ENCODE data around the gene TOGARAM2.

Gene TOGARAM2

GRCh38 chr2:28981016-28981441, at the start of gene TOGARAM2:
TSS of gene TOGARAM2 (plus strand) at chr2:28981298. CDS start at chr2:28994835, 13,537 bp downstream.
- DNase-seq, result peak; percentile 22

DNA sequence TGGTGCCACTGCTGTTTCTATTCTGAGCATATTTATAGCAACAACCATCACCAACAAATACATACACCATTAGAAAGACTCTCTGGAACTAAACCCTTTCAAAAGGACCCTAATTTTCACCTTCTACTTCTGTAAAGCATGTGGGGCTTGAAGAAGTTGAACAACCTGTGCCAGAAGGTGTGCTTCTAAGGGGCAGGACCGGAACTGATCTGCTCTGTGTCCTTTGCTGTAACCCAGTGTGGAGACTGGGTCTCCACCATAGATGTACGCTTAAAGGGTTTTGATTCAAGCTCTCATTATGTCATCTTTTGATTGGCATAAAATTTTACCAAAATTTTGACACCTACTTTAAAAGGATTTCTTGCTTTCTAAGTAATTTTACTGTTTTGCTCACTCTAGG, 46.3 kb upstream of the TOGARAM2 start:
- DNase-seq, result no peak

GRCh38 chr2:28941008-28941407, 40.1 kb upstream of the TOGARAM2 start:
- no peak for DNase-seq

DNA sequence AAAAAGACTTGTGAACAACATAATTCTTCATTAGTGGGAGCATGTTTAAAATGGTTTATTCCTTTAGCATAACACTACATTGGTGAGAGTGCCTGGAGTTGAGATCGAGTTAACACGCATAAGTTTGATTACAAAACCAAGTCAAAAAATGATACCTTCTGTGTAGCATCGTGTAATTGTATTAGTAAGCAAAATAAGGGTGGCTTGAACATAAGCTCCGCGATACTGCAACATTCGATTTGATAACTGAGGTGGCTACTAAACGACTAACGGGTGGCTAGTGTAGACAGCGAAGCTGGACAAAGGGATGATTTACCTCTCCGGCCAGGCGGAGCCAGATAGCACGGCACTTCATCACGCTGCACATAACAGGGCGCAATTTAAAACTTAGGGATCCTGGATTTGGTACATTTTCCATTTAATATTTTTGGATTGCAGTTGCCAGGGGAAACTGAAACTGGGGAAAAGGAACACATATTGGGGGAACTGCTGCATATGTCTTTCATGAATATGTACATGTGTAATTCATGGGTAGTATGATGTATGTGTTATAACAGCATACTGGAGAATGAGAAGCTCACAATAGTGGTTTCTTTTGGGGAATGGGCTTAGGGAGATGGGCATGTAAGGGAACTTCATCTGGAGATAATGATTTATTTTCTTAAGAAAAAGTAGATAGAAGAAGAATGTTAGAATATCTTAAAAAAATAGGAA, 36.4 kb upstream of the TOGARAM2 start:
- DNase-seq, result no peak

GRCh38 chr2:28948160-28948559, 32.9 kb upstream of the TOGARAM2 start:
- DNase-seq, result no peak

DNA sequence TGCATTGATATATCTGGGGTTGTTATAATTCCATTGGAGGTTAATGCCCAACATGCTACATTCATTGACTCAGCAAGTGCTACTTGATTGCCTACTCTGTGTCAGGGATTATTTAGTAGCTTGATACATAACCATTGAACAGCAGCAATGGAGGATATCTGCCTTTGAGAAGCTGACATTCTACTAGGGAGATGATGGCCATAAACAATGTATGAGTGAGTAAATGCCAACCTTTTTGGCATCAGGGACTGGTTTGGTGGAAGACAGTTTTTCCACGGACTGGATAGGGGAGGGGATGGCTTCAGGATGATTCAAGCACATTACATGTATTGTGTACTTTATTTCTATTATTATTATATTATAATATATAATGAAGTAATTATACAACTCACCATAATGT, 31.9 kb upstream of the TOGARAM2 start:
- DNase-seq, result no peak

GRCh38 chr2:28949617-28950305, 31.3 kb upstream of the TOGARAM2 start:
- DNase-seq, result no peak

DNA sequence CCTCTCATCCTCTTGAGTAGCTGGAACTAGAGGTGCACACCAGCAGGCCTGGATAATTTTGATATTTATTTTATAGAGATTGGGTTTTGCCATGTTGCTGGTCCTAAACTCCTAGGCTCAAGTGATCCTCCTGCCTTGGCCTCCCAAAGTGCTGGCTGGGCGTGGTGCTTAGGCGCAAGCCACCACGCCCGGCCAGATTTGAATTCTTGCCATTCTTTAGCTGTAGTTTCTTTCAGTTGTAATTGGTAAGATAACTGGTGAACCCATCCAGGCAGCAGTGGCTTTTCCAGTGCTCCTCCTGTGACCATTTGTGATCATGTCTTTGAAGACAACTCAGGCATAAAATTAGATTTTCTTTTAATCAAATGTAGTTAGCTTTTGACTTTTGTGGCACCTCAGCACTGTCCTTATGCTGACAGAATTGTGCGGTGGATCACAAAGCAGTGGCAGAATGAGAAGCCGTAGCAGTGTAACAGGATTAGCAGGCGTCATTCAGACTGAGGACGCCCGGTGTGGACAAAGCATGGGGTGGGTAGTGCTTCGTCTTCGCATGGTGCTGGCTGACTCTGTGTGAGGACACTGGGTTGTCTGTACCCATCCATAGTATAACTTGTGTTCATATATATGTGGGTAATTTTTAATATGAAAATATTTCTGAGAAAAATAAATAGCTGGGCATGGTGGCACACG, 30.0 kb upstream of the TOGARAM2 start:
- DNase-seq, result no peak

DNA sequence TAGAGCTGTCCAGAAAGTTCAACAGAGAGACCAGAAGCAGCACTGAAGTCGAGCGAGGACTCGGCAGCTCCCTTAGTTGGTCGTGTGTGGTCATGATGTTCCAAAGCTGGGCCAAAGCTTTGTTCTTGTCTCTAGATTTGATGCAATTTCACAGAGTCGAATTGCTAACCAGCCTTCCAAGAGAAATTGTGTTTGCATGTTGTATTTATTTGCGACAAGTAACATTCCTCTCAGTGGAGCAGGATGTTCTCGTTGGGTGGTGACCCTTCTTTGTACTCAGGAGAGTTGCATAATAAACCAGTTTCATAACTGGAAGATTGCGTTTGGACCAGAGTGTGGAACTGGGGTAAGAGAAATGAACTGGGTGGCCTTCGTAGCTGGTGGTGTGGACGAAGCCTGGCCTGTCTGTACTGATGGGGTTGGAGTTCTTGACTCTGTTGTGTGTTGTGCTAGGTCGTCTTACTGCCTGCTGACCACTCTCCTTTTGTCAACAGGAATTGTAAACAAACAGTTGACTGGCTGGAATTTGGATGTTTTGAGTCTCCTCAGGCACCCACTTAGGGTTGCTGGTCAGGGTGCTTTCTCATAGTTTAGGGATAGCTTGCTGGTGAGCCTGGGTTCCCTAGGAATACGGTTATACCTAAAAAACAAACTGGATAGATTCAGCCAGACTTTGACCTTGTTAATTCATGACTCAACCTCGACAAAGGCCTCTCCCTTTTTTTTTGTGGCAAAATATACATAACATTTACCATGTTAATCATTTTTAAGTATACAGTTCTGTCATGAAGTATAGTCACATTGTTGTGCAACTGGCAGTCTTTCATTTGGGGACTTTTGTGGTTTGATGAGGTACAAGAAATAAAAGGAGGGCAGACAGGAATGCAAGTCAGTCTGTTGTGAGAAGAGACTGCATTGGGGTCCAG, 28.9 kb upstream of the TOGARAM2 start:
- DNase-seq, result no peak

GRCh38 chr2:28952836-28953211, 28.3 kb upstream of the TOGARAM2 start:
- no peak for DNase-seq

DNA sequence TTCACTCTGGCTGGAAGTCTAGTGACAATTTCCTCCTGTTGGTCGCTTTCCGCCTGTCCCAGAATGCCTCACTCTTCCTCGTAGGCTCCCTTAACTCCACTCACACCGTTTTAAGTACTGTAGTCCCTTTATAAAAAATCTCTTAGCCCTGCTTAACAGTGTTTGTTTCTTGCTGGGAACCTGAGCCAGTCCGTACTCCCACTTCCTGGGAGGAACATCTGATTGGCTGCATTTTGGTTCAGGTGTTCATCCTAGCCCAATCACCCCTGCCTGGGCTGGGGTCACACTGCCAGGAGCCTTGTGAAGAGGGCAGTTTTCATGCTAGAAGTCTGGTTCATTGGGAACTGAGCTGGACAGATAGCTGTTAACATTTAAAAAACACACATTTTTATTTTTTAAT, 25.6 kb upstream of the TOGARAM2 start:
- no peak for DNase-seq

DNA sequence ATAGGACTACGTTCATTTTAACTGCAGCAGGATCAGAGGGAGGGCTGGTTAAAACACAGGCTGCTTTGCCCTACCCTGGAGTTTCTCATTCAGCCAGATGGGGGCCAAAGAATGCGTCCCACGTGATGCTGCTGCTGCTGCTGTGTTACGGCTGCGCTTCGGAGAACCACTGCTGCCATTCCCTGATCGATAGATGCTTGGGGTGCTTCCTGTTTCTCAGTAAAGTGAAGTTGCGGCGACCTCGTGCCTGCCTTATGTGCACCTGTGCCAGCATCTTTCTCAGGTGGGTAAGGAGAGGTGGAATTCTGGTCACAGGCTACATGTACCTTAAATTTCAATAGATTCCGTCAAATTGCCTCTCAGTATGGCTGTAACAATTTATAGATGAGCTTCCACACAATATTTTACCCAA, 24.7 kb upstream of the TOGARAM2 start:
- peak; percentile 50 for DNase-seq

- DNase-seq, result peak; percentile 73
Measured at GRCh38 chr2:28956890-28957289, 24.2 kb upstream of the TOGARAM2 start.

DNA sequence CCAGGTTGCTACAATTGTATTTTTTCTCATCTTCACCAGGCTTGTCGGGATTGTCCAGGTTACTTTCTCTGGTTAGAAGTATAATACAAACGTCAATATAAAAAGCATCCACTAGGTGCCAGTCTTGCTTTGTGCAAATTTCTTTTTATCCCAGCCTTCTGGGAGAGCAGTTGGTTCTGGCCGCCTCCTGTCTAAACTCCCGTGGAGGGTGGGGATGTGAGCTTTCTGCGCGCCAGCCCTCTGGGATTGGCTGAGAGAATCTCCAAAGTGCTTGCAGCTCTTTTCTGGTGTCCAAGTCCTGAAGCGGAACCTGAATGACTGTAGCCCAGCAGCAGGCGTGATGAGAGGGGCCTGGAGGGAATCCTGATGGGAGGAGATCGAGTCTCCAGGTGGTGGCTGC, 22.4 kb upstream of the TOGARAM2 start:
- peak; percentile 87 for DNase-seq

- no peak for DNase-seq
Measured at GRCh38 chr2:28960401-28960800, 20.7 kb upstream of the TOGARAM2 start.

DNA sequence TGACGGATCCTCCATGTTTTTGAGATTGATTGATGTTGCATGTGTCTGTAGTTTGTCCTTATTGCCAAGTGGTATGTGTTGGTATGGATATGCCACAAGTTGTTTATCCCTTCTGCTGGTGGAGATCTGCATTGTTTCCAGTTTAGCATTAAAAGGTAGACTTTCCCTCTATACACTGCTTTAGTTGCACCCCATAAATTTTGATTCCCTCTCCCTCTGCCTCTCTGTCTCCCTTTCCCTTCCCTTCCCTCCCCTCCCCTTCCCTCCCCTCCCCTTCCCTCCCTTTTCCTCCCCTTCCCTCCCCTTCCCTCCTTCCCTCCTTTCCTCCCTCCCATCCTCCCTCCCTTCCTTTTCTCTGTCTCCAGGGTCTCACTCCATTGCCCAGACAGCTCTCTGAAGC, 18.6 kb upstream of the TOGARAM2 start:
- DNase-seq, result no peak

- no peak for DNase-seq
Measured at GRCh38 chr2:28970464-28971160, 10.5 kb upstream of the TOGARAM2 start.

GRCh38 chr2:28972778-28973335, 8.2 kb upstream of the TOGARAM2 start:
- DNase-seq, result no peak

DNA sequence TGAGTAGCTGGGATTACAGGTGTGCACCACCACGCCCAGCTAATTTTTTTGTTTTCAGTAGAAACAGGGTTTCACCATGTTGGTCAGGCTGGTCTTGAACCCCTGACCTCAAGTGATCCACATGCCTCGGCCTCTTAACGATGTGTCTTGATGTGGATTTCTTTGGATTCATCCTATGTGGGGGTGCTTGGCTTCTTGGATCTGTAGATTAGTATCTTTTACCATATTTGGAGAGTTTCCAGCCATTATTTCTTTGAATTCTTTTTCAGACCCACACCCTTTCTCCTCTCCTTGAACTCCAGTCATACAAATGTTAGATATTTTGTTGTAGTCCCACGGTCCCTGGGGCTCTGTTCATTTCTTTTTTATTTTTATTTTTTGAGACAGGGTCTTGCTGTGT, 6.8 kb upstream of the TOGARAM2 start:
- DNase-seq, result no peak

DNA sequence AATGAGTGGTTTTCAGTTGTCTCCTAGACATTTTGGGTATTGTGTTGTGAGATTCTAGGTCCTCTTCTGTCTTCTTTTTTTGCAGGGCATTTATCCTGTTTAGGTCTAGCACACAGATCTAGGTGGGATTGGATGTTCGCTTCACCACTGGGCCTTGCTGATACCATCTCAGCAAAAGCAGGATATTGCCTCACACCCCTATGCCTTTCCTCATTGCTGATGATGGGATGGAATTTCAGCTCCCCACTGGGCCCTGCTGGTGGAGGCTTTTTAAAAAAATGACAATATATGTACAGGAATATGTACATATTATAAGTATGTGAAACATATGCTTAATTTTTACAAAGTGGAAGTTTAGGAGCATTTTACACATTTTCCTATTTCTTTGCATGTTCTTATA, 5.4 kb upstream of the TOGARAM2 start:
- DNase-seq, result no peak

DNA sequence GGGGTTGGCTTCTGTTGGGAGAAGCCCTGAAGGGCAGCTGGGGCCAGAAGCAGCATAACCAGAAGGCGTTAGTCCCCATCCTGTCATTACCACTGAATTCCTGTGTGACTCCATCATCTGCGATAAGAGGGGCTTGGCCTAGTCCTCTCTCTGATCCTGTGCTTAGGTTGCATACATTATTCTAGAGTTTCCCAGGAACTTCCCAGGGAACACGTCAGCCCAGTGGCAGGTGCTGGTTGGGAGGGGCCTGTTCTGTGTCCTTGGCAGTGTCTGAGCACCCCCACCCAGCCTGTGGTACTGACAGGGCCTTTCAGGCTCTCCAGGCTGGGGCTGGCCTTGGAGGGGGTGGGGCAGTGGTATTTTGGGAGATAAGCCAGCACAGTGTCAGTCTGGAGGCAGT, 4.5 kb upstream of the TOGARAM2 start:
- no peak for DNase-seq
